AG04449 (cell line): Measurements from ENCODE around the gene BHLHE41.

Experiments used
- CTCF ChIA-PET: fragments of 350-600 bp; formaldehyde crosslinking; extraction: SDS; loops from one replicate; lab custom pipeline; 2021; ENCODE audit warnings: antibody characterized with exemption; lab: Yijun Ruan, JAX
- POLR2A ChIA-PET: fragments of 400-600, 350-600 bp; formaldehyde crosslinking; extraction: SDS; loops from one replicate; lab custom pipeline; 2020; ENCODE audit warnings: antibody characterized with exemption, inconsistent platforms; lab: Yijun Ruan, JAX
- DNase-seq: peaks from one replicate; pipeline ENCODE4 v3.0.0-alpha.2; 2010; ENCODE audit warnings: low read depth, low spot score
- H3K4me3 ChIP-seq: 2 replicates; pipeline ENCODE4 v1.5.1; 2011; ENCODE audit warnings: low read depth, mild to moderate bottlenecking, control low read depth, low read length
- TF ChIP-seq, protein P1 (sequence below): IDR thresholded peaks from one replicate; pipeline ENCODE4 v1.5.1; 2011; ENCODE audit warnings: mild to moderate bottlenecking, moderate library complexity, low read length, control low read depth, inconsistent platforms; ENCODE audit not compliant: insufficient read depth; ENCODE audit errors: missing control alignments

BHLHE41 gene

DNA sequence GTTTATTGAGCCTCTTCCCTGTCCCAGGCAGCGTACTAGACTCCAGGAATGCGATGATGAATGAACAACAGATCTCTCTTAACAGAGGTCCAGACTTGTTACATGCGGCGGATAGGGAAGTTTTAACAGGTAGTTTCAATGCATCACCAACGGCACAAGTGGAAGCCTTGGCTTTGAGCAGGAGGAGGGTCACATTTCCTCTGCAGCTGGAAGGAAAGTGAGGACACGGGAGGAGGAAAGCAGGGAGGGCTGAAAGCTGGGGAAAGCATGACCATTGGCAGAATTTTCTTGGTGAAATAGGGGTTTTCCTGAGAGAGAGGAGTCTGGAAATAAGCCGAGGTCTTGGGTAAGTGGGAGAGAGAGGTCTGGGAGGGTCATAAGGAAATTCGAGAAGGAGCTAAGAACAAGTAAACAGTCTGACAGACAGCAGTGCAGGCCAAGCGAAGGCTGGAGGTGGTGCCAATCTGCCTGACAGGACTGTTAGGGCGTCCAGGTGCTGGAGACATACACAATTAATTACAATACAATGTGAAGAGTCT is 15.4 kb downstream of the BHLHE41 start:
- TF ChIP-seq, protein P1, sequence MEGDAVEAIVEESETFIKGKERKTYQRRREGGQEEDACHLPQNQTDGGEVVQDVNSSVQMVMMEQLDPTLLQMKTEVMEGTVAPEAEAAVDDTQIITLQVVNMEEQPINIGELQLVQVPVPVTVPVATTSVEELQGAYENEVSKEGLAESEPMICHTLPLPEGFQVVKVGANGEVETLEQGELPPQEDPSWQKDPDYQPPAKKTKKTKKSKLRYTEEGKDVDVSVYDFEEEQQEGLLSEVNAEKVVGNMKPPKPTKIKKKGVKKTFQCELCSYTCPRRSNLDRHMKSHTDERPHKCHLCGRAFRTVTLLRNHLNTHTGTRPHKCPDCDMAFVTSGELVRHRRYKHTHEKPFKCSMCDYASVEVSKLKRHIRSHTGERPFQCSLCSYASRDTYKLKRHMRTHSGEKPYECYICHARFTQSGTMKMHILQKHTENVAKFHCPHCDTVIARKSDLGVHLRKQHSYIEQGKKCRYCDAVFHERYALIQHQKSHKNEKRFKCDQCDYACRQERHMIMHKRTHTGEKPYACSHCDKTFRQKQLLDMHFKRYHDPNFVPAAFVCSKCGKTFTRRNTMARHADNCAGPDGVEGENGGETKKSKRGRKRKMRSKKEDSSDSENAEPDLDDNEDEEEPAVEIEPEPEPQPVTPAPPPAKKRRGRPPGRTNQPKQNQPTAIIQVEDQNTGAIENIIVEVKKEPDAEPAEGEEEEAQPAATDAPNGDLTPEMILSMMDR, result no peak
- POLR2A ChIA-PET, result no interaction called here
- DNase-seq, result no peak
- CTCF ChIA-PET, result interaction anchor here (1.0 to 3.1 kb wide), 4 partner anchors 10 to 505 kb away, joined by 3 to 16 read pairs (median 6); no protein-coding TSS in a partner anchor
- no peak overlapping the region for H3K4me3 ChIP-seq

DNA sequence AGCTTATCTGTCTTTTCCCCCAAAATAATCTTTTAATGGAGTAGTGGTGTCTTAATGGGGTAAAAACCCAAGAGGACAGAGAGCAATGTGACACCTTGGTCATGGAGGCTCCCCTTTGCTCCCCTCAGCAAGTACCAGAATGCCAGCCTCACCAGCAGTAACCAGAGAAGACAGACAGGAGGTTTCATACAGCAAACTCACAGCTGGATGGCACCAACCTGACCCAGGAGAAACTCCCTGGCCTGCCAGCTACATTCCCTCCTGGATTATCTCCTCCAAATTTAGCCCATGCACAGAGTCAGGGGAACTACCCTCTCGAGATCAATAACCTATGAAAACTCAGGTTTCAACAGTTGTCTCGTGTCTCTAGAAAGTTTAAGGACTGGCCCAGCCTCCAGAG is 15.9 kb downstream of the BHLHE41 start:
- DNase-seq, result no peak
- ChIA-PET CTCF (interaction anchor here (1.1 to 3.1 kb wide), 5 partner anchors 9 to 505 kb away, joined by 4 to 16 read pairs (median 5); no protein-coding TSS in a partner anchor), POLR2A (no interaction called here)
- TF ChIP-seq, protein P1, result no peak
- no peak overlapping the region for H3K4me3 ChIP-seq

- POLR2A ChIA-PET, result no interaction called here
- no peak overlapping the region for H3K4me3 ChIP-seq
- DNase-seq, result no peak
- TF ChIP-seq, protein P1, result no peak
- CTCF ChIA-PET, result no interaction called here
These were observed 18.5 kb downstream of the BHLHE41 start for GRCh38 chr12:26106347-26106746.

DNA sequence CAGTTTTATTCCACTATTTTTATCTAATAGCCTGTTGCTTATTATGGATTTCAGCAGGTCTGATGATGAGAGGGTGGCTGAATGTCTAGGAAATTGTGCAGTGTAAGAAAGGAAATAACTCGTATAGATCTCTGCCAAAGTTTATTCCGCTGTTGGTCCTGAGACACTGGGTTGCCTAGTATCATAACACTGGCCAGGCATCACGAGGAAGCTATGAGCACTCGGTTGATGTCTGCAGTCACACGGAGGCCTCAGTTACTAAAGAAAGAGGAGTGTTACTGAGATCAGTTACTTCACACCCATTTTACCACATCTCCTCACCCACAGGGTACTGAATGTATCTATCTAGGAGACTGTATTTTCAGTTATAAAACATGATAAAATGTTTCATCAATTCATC is 21.9 kb downstream of the BHLHE41 start:
- CTCF ChIA-PET, result interaction anchor here (0.8 to 1.3 kb wide), 3 partner anchors 11 to 549 kb away, joined by 3 read pairs; no protein-coding TSS in a partner anchor
- no peak for DNase-seq
- TF ChIP-seq, protein P1, result no peak
- no peak overlapping the region for H3K4me3 ChIP-seq
- POLR2A ChIA-PET, result no interaction called here

GRCh38 chr12:26101763-26102162 is 23.1 kb downstream of the BHLHE41 start:
- no peak overlapping the region for H3K4me3 ChIP-seq
- ChIA-PET CTCF (interaction anchor here (0.6 kb wide), 1 partner anchor 253 kb away, joined by 3 read pairs; no protein-coding TSS in a partner anchor), POLR2A (interaction anchor here (1.0 kb wide), 1 partner anchor 13 kb away, joined by 4 read pairs; no protein-coding TSS in a partner anchor)
- TF ChIP-seq, protein P1, result no peak
- DNase-seq, result no peak

- ChIA-PET POLR2A (no interaction called here), CTCF (interaction anchor here (1.1 to 2.2 kb wide), 3 partner anchors 18 to 556 kb away, joined by 3 to 7 read pairs (median 5); no protein-coding TSS in a partner anchor)
- TF ChIP-seq, protein P1, result no peak
- H3K4me3 ChIP-seq, result no peak overlapping the region
- DNase-seq, result no peak
These were observed 23.5 kb downstream of the BHLHE41 start for GRCh38 chr12:26101350-26101734.
